ENCODE results near the gene SPAG6. TPM values are rescaled to one million over a fixed set of nuclear protein-coding genes. Genes with fewer than 3 reads are reported as not detected.

The SPAG6 gene
- total and polyA plus RNA-seq, 2 of the 8 experiments (the other 6 are each of a cell fraction or from before 2014, with no cell fraction given), result 0.14 TPM; not detected in 1

- TF ChIP-seq HDAC2 (IDR thresholded peaks at IDR 0.05; ENCODE audit: borderline replicate concordance in 1 of 2, low read depth in 2 of 2, low read length in 2 of 2), result no peak
- no peak for TF ChIP-seq TBP (IDR thresholded peaks at IDR 0.05; ENCODE audit: low read depth, low read length)
- no peak for TF ChIP-seq RBBP5 (IDR thresholded peaks at IDR 0.05; ENCODE audit: borderline replicate concordance, low read depth, low read length)
- TF ChIP-seq BACH1 (IDR thresholded peaks at IDR 0.05; ENCODE audit: low read length), result no peak
- no peak for TF ChIP-seq NRF1 (IDR thresholded peaks at IDR 0.05; ENCODE audit: low read depth, low read length)
- TF ChIP-seq CHD7 (IDR thresholded peaks at IDR 0.05; ENCODE audit: insufficient replicate concordance, low read length), result no peak
- no peak for TF ChIP-seq CBX8 (IDR thresholded peaks at IDR 0.05; ENCODE audit: borderline replicate concordance, low read depth, low read length)
- TF ChIP-seq CEBPB (IDR thresholded peaks at IDR 0.05; ENCODE audit: low read depth, low read length), result no peak
- TF ChIP-seq CREB1 (IDR thresholded peaks at IDR 0.05), result peak; percentile 89
Measured at GRCh38 chr10:22335173-22335933, 9.9 kb upstream of the SPAG6 start (continued).

Data from H1 (cell line).